GM04503 (cell line): ENCODE measurements around the gene HHIPL1.

ENCODE experiments used
- DNase-seq: peaks from one replicate; pipeline ENCODE4 v3.0.0-alpha.2; 2012; ENCODE audit warnings: low read depth

Gene HHIPL1

GRCh38 chr14:99611646-99612045, 33.3 kb upstream of the HHIPL1 start:
- no peak for DNase-seq

GRCh38 chr14:99612071-99612737, 32.7 kb upstream of the HHIPL1 start:
- DNase-seq, result no peak

DNA sequence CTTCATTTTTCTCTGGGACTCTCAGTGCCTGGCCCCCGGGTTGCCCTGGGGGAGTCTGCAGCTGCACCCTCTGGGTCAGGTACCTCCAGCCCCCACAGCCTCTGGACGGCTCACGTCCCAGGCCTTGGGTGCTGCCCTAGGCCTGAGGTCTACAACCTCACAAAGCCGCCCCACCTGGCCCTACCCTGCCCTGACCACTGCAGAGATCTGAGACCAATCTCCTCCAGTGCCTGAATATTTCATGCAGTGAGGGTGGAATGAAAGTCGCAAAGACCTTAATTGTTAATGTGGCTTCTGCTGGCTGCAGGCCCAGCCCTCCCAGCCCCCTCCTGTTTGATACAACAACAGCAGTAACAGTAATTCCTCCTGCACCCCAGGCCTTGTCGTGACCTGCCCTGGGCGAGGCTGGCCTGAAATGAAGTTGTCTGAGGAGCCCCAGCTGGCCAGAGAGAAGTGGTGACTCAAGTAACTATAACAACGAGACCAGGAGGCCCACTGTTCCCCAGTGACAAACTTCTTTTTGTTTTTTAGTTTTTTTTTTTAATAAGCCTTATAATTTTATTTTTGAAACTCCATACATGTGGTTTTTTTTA, 32.1 kb upstream of the HHIPL1 start:
- no peak for DNase-seq

- no peak for DNase-seq
These were observed 29.3 kb upstream of the HHIPL1 start for GRCh38 chr14:99615497-99616157.

- no peak for DNase-seq
These were observed 27.8 kb upstream of the HHIPL1 start for GRCh38 chr14:99616832-99617800.

GRCh38 chr14:99619835-99620834, 24.8 kb upstream of the HHIPL1 start:
- DNase-seq, result no peak

DNA sequence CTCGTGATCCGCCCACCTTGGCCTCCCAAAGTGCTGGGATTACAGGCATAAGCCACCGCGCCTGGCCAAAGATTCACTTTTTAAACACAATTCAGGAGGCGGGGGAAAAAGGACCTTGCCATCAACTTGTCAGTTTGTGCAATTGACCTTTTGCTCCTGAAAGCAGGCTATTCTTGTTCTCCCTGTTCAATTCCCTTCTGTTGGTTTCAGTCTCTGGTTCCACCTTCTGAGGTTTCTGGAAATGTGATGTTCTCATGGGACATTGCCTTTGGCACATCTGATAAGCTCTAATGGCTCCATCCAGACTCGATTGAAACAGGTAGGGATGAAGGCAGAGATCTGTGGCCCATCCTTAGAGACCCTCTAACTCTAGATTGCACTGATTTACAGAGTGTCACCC, 23.0 kb upstream of the HHIPL1 start:
- no peak for DNase-seq

- no peak for DNase-seq
These were observed 20.9 kb upstream of the HHIPL1 start for GRCh38 chr14:99624024-99624423.

DNA sequence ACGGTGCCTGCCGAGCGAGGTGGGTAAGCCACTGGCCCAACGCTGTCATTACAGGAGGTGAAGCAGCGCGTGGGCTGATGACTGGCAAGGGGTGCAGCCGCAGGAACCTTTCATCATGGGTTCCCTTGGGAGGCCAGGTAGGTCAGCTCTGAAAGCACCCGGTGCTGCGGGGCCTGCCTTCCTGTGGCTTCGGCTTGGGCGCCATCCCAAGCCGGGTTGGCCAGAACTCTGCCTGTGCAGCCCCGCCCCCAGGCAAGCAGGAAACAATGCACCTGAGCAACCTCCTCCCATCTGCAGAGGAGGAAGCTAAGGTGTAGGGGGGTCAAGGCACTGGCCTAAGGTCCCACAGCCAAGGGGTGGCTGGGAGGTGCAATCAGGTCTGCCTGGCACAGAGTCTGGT, 20.0 kb upstream of the HHIPL1 start:
- no peak for DNase-seq

- no peak for DNase-seq
These were observed 19.5 kb upstream of the HHIPL1 start for GRCh38 chr14:99625476-99625875.

GRCh38 chr14:99626041-99626648, 18.8 kb upstream of the HHIPL1 start:
- no peak for DNase-seq

GRCh38 chr14:99627100-99627499, 17.8 kb upstream of the HHIPL1 start:
- DNase-seq, result no peak

DNA sequence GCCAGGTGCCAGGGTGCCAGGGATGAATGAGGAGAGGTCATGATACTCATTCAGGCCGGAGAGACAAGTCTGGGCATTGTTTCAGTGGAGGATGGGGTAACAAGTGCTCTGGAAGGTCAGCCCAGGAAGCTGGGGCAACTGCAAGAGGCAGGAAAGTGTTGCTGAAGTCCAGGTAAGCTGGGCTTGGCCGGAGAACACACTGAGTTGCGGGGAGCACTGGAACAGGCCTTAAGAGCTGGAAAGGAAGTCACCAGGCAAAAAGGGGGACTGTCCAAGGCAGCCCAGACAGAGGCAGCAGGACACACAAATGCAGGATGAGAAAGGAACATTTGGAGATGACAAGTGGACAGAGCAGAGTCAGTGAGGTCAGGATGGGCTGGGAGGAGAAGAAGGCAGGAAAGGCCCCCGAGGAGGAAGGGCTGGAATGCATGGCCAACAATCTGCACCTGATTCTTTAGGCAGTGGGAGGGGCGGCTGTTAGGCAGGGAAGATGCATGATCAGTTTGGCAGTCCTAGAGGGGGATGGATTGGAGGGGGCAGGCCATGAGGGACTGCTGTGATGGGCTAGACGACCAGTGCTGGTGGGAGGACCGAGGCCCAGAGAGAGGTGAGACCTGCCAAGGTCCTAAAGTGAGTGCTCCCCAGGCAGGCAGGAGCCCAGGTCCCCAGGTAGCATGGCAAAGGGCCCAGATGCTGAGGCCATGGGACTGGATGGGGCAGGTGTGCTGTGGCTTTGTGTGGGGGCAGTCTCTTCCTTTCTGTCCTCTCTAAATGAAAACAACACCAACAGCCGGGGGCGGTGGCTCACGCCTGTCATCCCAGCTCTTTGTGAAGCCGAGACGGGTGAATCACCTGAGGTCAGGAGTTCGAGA, 17.2 kb upstream of the HHIPL1 start:
- no peak for DNase-seq

DNA sequence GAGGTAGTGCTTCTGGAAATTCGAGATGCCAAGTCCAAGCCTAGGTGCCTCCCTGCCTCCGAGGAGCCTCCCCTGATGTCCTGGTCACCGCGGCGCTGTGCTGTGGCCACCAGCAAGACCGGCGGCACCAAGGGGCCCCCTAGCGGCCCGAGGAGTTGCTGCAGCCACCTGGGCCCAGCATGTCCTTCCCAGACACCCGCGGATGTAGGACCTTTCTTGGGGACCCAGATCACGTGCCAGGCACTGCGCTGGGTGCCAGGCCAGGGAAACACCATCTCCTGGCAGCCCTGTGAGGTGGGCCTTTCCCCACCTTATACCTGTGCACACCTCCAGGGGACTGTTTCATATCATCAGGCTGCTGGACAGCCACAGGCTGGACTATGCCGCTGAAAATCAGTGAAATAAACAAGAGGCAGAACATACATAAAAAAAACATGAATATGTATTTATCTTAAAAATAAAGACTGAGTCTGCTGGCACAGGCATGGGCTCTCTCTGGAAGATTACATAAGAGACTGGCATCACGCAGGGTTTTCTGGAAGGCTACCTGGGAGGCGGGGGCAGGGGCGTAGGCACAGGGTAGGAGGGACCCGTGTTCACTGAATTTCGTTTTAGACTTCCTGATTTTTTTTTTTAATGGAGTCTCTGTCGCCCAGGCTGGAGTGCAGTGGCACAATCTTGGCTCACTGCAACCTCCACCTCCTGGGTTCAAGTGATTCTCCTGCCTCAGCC, 15.9 kb upstream of the HHIPL1 start:
- DNase-seq, result no peak

GRCh38 chr14:99630202-99630601, 14.7 kb upstream of the HHIPL1 start:
- DNase-seq, result no peak

GRCh38 chr14:99632410-99633035, 12.4 kb upstream of the HHIPL1 start:
- no peak for DNase-seq

DNA sequence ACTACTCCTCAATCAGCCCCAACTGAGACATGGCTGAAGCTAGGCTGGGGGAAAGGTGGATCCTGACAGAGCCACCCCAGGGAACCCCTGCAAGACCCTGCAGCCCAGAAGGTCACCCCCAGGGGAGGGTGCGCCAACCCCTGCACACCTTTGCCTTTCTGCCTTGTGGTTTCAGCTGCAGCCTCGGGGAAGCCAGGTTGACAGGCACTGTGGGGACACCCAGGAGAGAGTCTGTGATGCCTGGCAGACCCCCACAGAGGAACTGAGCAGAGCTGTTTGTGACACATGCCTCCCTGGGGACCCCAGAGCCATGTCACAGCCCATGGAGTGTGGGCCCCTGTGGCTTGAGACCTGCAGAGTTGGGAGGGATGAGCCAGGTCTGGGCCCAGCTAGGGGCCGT, 11.8 kb upstream of the HHIPL1 start:
- no peak for DNase-seq

- DNase-seq, result no peak
These were observed 11.0 kb upstream of the HHIPL1 start for GRCh38 chr14:99633918-99634317.

GRCh38 chr14:99634443-99634842, 10.5 kb upstream of the HHIPL1 start:
- DNase-seq, result no peak
